A673 (cell line): ENCODE measurements around the gene SKAP1. TPM values are rescaled to one million over a fixed set of nuclear protein-coding genes. Genes with fewer than 3 reads are reported as not detected.
"Not testable (repeated sequence)": the region's sequence is repeated elsewhere in the genome, so short reads cannot be mapped to it uniquely, and the experiment has no call there.

Experiments
- BruUV-seq: library from RNA; stranded (reverse); fragments of 400-500 nt; replicated peaks from 2 replicates; lab custom pipeline; 2021; lab: Mats Ljungman, UMichigan
- CTCF ChIA-PET: fragments of 300-600 bp; sonication (Branson Sonifier 250); formaldehyde crosslinking; loops from one replicate; lab custom pipeline; 2022; ENCODE audit warnings: antibody characterized with exemption; lab: Charles Lee
- POLR2A ChIA-PET: fragments of 300-600 bp; sonication (Branson Sonifier 250); formaldehyde crosslinking; loops from one replicate; lab custom pipeline; 2022; ENCODE audit warnings: antibody characterized with exemption; ENCODE audit not compliant: low non-redundant PET; lab: Charles Lee
- DNase-seq: peaks from one replicate; pipeline ENCODE4 v3.0.0-alpha.2; 2015; ENCODE audit warnings: low spot score
- H3K27ac ChIP-seq: fragments of 200-600 bp; sonication (generic); 2 replicates; pipeline ENCODE4 v1.5.1; 2016; ENCODE audit warnings: mixed run types, low read depth, mild to moderate bottlenecking, mixed read lengths, antibody characterized with exemption, low read length; ENCODE audit not compliant: poor library complexity, severe bottlenecking
- H3K27me3 ChIP-seq: fragments of 200-600 bp; sonication (generic); replicated peaks from 2 replicates; pipeline ENCODE4 v1.6.1; 2017; ENCODE audit warnings: mixed run types, low read depth, mild to moderate bottlenecking, mixed read lengths, antibody characterized with exemption, low read length; ENCODE audit not compliant: insufficient read depth, poor library complexity
- H3K36me3 ChIP-seq: fragments of 200-600 bp; sonication (generic); 2 replicates; pipeline ENCODE4 v1.6.1; 2016; ENCODE audit warnings: mixed run types, mild to moderate bottlenecking, mixed read lengths, antibody characterized with exemption, low read length; ENCODE audit not compliant: insufficient read depth, poor library complexity, severe bottlenecking
- H3K4me1 ChIP-seq: fragments of 200-600 bp; sonication (generic); 2 replicates; pipeline ENCODE4 v1.6.1; 2017; ENCODE audit warnings: mixed run types, mild to moderate bottlenecking, mixed read lengths, antibody characterized with exemption, low read length; ENCODE audit not compliant: insufficient read depth, poor library complexity, severe bottlenecking
- H3K4me3 ChIP-seq: fragments of 200-600 bp; sonication (generic); 2 replicates; pipeline ENCODE4 v1.5.1; 2016; ENCODE audit warnings: low read depth, mixed run types, mild to moderate bottlenecking, mixed read lengths, low read length; ENCODE audit not compliant: poor library complexity, severe bottlenecking
- H3K9me3 ChIP-seq: fragments of 200-600 bp; sonication (generic); 2 replicates; pipeline ENCODE4 v1.6.1; 2016; ENCODE audit warnings: mixed run types, low read depth, mild to moderate bottlenecking, mixed read lengths, antibody characterized with exemption, low read length; ENCODE audit not compliant: poor library complexity, severe bottlenecking
- CTCF ChIP-seq: fragments of 300-800, 200-600 bp; sonication (generic); conservative IDR thresholded peaks from 2 replicates; pipeline ENCODE4 v1.5.1; 2017; ENCODE audit warnings: low read depth, mild to moderate bottlenecking, antibody characterized with exemption, low read length, moderate library complexity, mixed read lengths
- EZH2 ChIP-seq: fragments of 200-600 bp; sonication (generic); IDR thresholded peaks from 2 replicates; pipeline ENCODE4 v1.6.1; 2017; ENCODE audit warnings: borderline replicate concordance, low read depth, mild to moderate bottlenecking, mixed read lengths, antibody characterized with exemption, low read length; ENCODE audit not compliant: poor library complexity, severe bottlenecking
- intact Hi-C: fragments of 100-400 bp; cut with micrococcal nuclease; formaldehyde crosslinking; loops from one replicate; pipeline ENCODE4 v1.10.0; 2022; ENCODE audit not compliant: unreplicated experiment
- total RNA-seq: library from RNA; stranded (reverse); gene quantifications from 2 replicates; pipeline ENCODE4 v1.2.3, GENCODE V29; 2021

The SKAP1 gene
- total RNA-seq, 1 experiment from 2014 or later, result not detected

GRCh38 chr17:48340916-48341315, 89.1 kb downstream of the SKAP1 start:
- Histone ChIP-seq H3K27ac (no peak overlapping the region), H3K9me3 (no peaks in the 10 kb centered on the region), H3K4me3 (no peak overlapping the region), H3K27me3 (no peaks in the 10 kb centered on the region), H3K36me3 (no peaks in the 10 kb centered on the region), H3K4me1 (no peaks in the 10 kb centered on the region)
- no peak for DNase-seq
- ChIA-PET CTCF (no interaction called here), POLR2A (no interaction called here)
- BruUV-seq, result no TSS peak
- no peak for TF ChIP-seq CTCF
- no peak for TF ChIP-seq EZH2
- intact Hi-C loops, result no loop called here

- H3K4me1 ChIP-seq, result no peaks in the 10 kb centered on the region
- ChIA-PET CTCF (no interaction called here), POLR2A (no interaction called here)
- no peaks in the 10 kb centered on the region for H3K36me3 ChIP-seq
- intact Hi-C loops, result loop anchor here (5.0 to 10.0 kb wide), 3 partner anchors 124 to 279 kb away; partner anchors contain the start of gene HOXB8
- no peak overlapping the region for H3K4me3 ChIP-seq
- BruUV-seq, result no TSS peak
- TF ChIP-seq EZH2, result no peak
- TF ChIP-seq CTCF, result no peak
- H3K27me3 ChIP-seq, result no peaks in the 10 kb centered on the region
- DNase-seq, result no peak
- no peaks in the 10 kb centered on the region for H3K9me3 ChIP-seq
- H3K27ac ChIP-seq, result no peak overlapping the region
Observed at GRCh38 chr17:48338720-48339119, 91.3 kb downstream of the SKAP1 start.

- H3K36me3 ChIP-seq, H3K27me3 ChIP-seq, DNase-seq, CTCF ChIA-PET, POLR2A ChIA-PET, BruUV-seq, H3K4me1 ChIP-seq, H3K27ac ChIP-seq, H3K9me3 ChIP-seq, H3K4me3 ChIP-seq: not testable (repeated sequence)
- intact Hi-C loops, result loop anchor here (5.0 to 10.0 kb wide), 3 partner anchors 123 to 279 kb away; partner anchors contain the start of gene HOXB8
Observed at GRCh38 chr17:48337903-48338302, 92.1 kb downstream of the SKAP1 start.

GRCh38 chr17:48336986-48337385, 93.0 kb downstream of the SKAP1 start:
- H3K4me3 ChIP-seq, result no peak overlapping the region
- H3K36me3 ChIP-seq, result no peaks in the 10 kb centered on the region
- DNase-seq, result peak; percentile 12
- H3K27me3 ChIP-seq, result no peaks in the 10 kb centered on the region
- H3K9me3 ChIP-seq, result no peaks in the 10 kb centered on the region
- ChIA-PET CTCF (interaction anchor here (1.0 to 1.8 kb wide), 3 partner anchors 16 to 279 kb away, joined by 3 to 5 read pairs (median 4); no protein-coding TSS in a partner anchor), POLR2A (no interaction called here)
- no TSS peak for BruUV-seq
- intact Hi-C loops, result loop anchor here (5.0 to 10.0 kb wide), 3 partner anchors 122 to 280 kb away; partner anchors contain the start of gene HOXB8
- no peak for TF ChIP-seq CTCF
- TF ChIP-seq EZH2, result no peak
- H3K27ac ChIP-seq, result no peak overlapping the region
- H3K4me1 ChIP-seq, result no peaks in the 10 kb centered on the region
